Cerebellar cortex (tissue), 1 donor: Measurements from ENCODE around the gene PTBP3.

Experiments
- DNase-seq: peaks from one replicate; pipeline ENCODE4 v3.0.0-alpha.2; 2015; ENCODE audit warnings: low spot score

Gene PTBP3

DNA sequence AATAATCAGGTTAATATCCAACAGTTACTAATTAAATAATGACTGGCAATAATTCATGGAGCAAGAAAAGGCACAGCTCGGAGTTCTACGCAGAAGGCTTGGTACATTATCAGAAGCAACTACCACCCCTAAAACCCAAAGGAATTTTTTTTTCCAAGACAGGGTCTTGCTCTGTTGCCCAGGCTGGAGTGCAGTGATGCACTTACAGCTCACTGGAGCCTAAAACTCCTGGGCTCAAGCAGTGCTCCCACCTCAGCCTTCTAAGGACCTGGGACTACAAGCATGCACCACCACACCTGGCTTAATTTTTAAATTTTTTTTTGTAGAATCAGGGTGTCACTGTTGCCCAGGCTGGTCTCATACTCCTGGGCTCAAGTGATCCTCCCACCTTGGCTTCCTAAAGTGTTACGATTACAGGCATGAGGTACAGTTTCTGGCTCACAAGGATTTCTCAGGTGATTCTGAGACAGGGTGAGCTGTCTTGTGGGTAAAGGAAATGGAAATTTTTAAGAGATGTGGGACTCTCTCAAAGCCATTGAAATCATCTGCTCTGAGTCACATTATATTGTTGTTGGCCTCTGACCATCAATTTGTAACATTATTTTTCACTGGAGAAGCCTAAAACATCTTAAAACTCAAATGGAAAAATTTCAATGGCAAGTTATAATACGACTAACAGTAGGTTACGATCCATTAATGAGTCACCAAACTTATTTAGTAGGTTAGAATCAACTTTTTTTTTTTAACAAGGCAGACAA is 26.8 kb upstream of the PTBP3 start:
- DNase-seq: no peak

DNA sequence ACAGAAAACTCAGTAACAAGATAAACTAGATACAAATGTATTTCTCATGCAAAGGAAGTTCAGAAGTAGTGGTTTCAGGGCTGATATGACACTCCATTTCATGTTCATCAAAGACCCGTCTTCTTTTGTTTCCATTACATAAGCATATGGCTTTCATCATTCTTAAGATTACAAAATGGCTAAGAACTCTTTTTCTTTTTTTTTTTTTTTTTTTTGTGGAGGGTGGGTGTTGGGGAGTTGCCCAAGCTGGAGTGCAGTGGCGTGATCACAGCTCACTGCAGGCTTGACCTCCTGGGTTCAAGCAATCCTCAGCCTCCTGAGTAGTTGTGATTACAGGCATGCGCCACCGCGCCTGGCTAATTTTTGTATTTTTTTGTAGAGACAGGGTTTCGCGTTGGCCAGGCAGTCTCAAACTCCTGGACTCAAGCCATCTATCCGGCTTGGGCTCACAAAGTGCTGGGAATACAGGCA is 22.0 kb upstream of the PTBP3 start:
- DNase-seq: no peak

DNA sequence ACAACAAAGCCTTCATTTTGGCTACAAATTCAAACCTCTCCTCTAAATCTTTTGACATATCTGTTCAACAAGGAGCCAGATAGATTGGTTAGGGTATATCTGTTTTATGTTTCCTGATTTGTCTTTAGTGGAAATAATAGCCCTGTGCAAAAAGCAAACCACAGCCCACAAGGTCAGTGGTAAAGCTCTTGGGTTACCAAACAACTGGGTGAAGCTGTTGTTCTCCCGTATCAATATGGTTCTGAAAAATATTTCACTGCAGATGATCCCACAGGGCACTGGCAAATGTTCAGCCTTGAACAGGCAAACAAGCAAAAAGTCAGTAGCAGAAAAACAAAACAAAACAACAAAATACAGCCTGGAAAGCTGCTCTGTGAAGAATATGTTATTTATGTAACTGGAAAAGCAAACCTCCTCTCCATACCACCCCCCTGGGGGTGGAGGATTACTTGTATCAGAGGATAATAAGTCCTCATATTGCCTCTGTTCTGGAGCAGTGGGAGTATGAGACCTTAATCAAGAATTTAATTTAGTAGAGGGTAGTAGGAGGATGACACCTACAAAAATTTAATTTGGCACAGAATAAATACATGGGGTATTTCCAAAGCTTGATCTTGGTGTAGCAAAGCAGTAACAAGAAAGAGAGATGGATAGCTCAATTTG is 20.8 kb upstream of the PTBP3 start:
- DNase-seq: no peak

DNA sequence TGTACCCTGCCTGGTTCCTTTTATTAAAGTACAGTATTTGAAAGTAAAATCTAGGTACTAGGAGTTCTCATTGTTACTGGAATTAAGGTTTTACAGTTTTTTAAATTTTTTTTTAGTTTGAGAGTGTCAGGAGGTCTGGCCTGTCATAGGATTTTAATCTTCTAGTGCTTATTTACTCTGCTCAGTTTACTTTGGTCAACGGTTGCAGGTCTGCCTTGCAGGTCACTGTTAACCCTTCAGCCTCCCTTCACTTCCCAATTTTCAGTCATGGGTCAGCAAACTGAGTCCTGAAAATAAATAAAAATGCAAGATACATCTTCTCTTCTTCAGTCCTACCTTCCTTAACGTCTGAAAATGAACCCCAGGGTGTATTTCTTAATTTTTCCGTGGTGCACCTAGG is 18.8 kb upstream of the PTBP3 start:
- no peak for DNase-seq

DNA sequence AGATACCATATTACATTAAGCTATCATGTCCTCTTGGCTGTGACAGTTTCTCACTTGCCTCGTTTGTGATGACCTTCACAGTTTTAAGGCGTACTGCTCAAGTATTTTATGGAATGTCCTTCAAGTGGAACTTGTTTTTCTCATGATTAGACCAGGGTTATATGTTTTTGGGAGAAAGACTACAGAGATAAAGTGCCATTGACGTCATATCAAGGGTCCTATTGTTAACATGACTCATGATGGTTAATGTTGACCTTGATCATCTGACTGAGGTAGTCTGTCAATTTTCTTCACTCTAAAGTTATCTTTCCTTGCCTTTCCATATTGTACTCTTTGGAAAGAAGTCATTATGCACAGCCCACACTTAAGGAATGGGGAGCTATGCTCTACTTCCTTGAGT is 17.8 kb upstream of the PTBP3 start:
- no peak for DNase-seq

DNA sequence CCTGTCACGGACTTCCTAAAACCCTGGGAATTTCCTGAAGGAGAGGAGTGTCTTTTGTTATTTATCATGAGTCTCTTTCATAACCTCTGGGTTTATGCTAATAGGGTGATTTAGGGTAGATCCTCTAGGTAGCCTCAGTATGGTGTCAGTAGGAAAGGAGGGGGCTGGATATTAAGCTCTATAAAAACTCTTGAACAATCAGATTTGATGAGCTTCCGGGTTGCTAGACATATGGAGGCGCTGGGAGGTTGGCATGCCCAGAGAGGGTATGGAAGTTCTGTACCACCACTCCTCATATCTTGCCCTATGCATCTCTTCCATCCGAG is 15.6 kb upstream of the PTBP3 start:
- no peak for DNase-seq

DNA sequence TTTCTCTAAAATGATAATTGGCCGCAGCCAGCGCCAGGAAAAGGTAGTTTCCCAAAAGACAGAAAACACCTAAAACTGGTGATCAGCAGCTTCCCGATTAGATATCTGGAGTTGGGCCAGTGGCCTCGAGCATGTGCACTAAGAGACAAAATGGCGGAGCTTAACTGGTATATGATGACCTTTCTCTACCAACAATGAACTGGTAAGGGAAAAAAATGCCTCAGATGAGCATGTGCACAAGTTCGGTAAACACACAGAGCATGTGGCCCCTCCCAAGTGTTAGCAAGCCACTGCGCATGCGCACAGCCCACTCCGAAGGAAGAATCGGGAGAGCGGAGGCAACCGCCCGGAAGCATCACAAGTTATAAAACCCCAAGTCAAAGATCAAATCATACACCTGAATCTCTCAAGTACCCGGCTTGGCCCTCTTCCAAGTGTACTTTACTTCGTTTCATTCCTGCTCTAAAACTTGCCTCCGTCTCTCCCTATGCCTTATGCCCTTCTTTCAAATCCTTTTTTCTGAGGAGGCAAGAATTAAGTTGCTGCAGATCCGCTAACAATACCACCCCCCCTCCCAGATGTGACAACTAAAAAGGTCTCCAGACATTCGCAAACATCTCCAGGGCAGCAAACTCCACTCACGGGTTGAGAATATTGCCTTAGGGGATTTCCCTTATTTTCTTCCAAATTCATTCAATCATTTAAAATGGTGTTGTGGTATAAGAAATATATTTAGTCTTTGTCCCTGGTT is 15.0 kb upstream of the PTBP3 start:
- DNase-seq: peak; percentile 71

DNA sequence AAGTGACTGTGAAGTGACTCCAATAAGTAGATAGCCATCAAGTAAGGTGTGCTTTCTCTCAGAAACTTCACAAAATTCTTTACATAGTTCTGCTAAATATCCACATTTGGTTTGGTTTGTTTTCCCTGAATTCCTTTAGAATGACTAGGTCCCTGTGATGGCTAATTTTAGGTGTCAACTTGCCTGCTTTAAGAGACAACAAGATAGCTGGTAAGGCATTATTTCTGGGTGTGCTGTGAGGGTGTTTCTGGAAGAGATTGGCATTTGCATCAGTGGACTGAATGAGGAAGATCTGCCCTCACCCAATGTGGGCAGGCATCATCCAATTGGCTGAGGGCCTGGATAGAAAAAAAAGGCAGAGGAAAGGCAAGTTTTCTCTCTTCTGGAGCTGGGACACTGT is 8.3 kb upstream of the PTBP3 start:
- DNase-seq: no peak

DNA sequence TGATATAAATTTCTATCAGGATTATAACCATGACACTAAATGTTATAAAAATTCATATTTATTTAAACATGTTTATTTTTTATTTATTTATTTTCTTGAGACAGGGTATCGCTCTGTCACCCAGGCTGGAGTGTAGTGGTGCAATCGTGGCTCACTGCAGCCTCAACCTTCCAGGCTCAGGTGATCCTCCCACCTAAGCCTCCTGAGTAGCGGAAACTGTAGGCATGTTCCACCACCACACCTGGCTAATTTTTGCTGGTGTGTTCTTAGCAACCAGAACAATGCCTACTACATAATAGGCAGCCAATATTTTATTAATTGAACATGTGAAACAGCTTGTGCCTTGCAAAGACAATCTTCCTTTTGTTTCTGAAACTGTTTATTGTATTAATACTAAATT is 6.5 kb upstream of the PTBP3 start:
- DNase-seq: no peak

DNA sequence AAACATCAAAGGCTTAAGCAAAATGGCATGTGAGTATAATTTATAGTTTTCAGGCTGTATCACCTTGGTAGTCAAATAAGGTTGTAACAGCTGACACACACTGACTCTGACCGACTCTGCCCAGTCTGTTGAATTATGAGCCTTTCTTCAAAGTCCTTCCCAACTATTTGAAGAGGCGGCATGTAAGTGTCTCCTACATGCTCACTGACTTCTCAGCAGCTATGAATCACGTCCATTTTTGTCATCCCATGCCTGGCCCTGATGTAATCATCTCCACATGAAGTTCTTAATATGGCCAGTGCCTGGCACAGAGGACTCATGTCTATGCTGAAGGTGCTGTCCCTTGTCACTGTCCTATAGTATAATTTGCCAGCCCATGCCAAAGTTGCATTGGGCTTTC is 5.1 kb upstream of the PTBP3 start:
- no peak for DNase-seq

DNA sequence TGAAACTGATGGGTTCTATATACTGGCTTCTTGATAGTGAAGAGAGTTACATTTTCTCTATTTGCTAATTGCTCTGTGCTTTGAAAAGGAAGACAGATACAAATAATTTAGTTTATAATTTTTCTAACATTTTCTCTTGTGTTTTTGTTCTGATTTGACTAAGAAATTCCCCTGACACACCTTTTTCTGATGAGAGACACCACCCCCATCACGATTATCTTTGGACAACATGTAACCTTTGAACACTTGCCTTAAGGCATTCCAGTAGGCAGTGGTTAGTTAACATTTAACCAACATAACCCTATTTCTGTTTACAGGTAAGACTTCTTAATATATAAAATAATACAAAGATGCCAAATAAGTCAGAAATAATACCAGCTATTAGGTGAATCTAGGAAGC is 4.1 kb upstream of the PTBP3 start:
- no peak for DNase-seq

DNA sequence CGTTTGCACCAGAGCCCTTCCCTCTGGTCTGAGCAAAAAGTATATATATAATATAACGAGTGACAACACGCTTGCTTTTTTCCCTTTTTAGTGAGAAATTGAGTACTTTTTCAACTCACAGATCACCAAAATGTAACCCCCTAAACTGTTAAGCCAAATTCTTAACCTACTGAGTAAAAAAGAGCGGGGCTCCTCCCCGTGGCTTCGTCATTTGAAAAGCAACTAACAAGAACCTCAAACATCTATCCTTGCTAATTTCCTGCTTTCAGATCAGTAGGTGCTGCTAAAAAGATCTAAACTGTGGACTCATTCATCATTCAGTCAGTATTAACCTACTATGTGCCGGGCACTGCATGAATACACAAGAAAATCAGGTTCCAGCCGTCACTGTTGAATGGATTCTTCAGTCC is 1.0 kb upstream of the PTBP3 start:
- DNase-seq: peak; percentile 14

DNA sequence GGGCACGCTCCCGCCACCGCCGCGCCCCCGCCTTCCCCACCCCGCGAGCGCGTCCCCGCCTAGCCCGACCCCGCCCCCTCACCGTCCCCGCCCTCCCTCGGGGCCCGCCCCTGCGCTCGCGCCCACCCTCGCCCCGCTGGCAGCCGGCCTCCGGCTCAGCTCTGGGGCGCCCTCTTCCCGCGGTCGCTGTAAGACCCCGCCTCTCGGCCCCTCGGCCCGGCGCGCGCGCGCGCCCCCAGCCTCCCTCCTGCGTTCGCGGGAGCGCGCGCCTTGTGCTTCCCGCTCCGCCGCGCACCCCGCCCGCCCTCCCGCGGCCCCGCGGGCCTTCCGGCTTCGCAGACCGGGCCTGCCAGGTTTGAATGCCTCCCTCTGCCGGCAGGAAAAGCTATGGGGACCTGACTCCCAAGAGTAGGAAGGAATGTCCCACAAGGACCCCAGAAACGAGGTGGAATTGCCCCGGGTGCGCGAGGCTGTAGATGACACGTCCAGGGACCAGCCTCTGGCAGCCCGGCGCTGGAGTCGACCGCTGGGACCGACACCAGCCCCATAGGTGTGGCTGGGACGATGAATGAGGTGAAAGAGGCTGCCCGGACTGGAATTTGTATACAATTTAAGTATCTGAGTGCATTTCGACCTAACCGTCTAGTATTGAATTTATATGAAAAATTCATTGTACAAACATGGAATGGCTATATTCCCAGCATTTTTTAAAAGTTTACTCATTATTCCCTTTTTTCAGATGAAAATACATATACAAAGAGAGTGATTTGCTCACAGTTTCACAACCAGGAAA is 416 bp upstream of the PTBP3 start:
- DNase-seq: peak; percentile 87

DNA sequence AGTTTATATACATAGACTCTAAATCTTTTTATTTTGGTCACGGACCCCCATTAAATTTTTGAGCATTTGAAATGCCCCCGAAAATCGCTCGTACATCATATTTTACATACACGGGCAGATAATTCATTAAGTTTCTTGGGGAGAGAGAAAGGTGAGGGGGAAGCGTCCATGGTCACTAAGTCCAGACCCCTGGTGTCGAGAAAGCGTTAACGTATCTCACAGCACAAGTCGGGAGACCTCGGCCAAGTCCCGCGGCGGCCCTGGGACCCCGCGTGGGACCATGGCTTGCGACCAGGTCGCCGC is 794 bp downstream of the PTBP3 start:
- peak; percentile 56 for DNase-seq

DNA sequence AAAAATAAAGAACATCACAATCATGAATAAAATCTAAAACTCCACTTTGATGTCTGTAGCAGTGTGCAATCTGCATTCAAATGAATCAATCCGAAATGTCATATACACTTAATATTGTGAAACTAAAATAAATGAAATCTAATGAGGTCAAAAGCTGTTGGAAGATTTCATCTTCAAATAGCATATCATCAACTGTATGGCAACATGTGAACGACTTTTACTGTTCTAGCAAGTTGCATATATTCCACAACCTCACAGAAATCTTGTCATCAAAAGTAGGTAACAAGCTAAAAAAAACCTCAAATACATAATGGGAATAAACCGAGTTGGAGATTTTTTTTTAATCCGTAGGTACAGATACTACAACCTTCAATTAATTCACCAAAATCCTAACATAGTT is 1.2 kb downstream of the PTBP3 start:
- DNase-seq: peak; percentile 34

DNA sequence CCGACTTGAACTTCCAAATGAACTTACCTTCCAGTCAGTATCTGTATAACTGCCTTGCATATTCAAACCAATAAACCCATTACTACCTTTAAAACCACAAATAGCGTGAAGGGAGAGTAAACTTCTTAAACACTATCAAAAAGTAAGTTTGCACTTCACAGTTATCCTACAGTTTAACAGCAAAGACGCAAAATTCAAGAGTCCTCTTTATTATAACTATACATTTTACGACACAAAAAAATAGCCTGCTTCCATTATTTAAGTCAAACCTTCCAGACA is 1.8 kb downstream of the PTBP3 start:
- DNase-seq: peak; percentile 26

DNA sequence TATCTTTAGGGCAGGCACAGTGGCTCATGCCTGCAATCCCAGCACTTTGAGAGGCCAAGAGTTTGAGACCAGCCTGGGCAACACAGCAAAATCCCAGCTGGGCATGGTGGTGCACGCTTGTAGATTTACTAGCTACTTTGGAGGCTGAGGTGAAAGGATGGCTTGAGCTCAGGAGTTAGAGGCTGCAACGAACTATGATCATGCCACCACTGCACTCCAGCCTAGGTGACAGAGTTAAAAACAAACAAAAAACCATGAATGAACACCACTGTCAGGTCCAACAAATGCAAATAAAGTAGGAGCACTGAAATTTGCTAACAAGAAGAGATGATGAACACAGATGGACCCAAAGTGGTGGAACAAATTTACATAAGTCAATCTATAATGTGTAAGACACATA is 4.9 kb downstream of the PTBP3 start:
- DNase-seq: no peak

DNA sequence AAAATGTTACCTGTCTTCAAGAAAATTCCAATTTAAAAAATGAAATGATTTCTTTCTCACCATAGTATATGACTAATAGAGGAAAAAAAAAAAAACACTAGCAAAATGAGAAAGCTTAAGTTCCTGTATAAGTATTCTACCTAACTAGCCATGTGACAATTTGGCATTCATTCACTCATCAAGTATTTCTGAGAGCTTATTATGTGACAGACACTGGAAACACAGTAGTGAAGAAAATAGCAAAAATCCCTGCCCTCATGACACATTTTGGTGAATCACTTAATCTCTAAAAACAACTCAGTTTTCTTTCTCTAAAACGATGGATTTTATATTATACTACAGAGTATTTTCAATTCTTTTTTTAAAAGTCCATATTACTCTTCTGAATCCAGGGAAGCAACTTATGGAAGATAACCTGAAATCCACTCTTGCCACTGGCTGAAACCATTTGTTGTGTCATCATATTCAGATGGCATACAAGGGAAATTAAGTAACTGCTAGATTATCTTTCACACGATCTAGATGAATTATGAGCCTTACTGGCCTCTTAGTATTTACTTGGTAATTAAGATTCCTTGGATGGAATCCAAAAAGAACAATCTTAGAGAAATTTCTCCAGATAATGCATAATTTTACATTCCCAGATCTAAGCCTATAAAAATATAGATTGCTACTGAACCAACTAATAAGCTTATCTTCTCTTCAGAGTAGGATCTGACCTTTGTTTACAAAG is 5.5 kb downstream of the PTBP3 start:
- DNase-seq: no peak

DNA sequence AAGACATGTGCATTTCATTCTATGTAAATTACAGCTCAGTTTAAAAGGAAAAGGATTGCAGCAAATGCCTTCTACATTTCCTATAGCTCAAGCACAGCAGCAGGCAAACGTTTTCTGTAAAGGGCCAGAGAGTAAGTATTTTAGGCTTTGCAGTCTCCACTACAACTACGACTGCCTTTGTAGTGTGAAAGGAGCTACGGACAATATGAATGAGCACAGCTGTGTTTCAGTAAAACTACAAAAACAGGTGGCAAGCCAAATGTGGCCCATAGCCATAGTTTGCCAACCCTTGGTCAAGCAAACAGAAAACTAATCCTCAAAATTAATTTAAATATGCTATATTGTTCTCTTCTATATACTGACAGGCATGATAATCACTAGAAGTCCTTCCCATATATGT is 7.2 kb downstream of the PTBP3 start:
- DNase-seq: no peak

DNA sequence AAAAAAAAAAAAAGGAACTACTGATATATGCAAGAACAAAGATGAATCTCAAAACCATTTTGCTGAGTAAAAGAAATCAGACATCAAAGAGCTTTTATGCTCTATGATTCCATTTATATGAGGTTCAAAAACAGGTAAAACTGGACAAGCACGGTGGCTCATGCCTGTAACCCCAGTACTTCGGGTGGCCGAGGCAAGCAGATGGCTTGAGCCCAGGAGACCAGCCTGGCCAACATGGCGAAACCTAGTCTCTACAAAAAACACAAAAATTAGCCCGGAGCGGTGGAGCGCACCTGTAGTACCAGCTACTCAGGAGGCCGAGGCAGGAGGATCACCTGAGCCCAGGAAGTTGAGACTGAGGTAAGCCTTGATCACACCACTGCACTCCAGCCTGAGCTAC is 7.8 kb downstream of the PTBP3 start:
- DNase-seq: no peak

DNA sequence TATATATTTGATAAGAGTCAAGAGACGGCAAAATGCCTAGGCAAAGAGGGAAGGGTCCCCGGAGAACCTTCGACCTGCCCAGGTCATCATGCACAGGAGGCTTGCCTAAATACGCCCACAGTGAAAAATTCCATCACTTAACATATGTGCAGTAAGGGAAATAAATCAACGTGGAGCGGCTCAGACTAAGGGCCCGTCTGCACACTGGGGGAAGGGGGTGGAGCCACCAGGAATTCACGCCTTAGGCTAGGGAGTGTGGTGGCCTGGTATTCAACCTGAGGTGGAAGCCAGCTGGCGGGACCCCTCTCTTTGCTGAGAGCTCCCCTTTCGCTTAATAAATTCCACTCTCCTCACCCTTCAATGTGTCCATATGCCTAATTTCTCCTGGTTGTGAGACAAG is 8.3 kb downstream of the PTBP3 start:
- DNase-seq: no peak

DNA sequence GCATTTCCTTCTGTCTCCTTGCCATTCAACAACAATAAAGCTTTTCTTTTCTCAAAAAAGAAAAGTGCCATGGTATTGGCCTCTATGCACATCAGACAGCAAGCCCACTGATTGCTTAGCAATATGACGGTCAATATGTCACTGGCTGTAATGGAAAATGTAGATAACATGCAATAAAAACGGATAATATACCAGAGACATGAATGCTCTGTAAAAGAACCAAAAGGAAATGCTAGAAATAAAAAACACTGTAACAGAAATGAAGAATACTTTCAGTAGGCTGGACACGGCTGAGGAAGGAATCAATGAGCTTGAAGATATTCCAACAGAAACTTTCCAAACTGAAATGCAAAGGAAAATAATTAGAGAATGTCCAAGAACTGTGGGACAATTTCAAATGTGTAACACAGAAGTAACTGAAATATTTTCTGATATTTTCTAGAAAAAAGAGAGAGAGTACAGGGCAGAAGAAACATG is 10.0 kb downstream of the PTBP3 start:
- DNase-seq: no peak
